Measurements from ENCODE around the gene ANKRD13A. TPM values are rescaled to one million over a fixed set of nuclear protein-coding genes. Genes with fewer than 3 reads are reported as not detected.
A peak's percentile ranks its signal among the peaks of the same experiment; 100 is the strongest.
"Not testable (repeated sequence)": the region's sequence is repeated elsewhere in the genome, so short reads cannot be mapped to it uniquely, and the experiment has no call there.

Gene ANKRD13A
- total RNA-seq, 2 experiments from 2014 or later = 38.2 to 39.8 TPM

DNA sequence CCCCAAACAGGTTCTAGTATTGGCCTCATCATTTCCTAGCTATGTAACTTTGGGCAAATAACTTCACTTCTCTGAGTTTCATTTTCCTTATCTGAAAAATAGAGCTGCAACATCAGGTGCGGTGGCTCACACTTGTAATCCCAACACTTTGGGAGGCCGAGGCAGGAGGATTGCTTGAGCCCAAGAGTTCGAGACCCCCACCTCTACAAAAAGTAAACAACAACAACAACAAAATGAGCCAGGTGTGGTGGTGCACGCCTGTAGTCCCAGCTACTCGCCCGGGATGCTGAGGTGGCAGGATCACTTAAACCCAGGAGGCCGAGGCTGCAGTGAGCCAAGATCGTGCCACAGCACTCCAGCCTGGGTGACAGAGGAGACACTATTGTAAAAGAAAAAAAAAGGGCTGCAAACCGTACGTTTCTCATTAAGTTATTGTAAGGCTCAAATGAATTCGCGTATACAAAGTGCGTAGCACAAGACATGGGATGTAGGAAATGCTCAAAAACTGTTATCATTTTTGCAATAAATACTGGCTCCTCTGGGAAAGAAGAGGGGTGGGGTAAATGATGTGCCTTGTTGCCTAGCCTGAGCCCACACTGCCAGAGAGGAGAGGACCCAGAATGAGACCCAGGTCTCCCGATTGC, 48.2 kb downstream of the ANKRD13A start:
- Mint-ChIP-seq H3K36me3 (ENCODE audit: low read depth) (peaks cover 6% of the 10 kb centered on the region), H3K27ac (peak overlapping the region; percentile 94), H3K9me3 (ENCODE audit: low read depth) (no peaks in the 10 kb centered on the region), H3K4me3 (peak overlapping the region; percentile 78), H3K4me1 (peaks cover 35% of the 10 kb centered on the region), H3K27me3 (no peaks in the 10 kb centered on the region)
- ChIA-PET CTCF (interaction anchor here (0.6 to 1.5 kb wide), 3 partner anchors 9 to 51 kb away, joined by 3 to 4 read pairs (median 3); no protein-coding TSS in a partner anchor), POLR2A (interaction anchor here (1.0 kb wide), 1 partner anchor 32 kb away, joined by 3 read pairs; no protein-coding TSS in a partner anchor)
- DNase-seq (no peak), ATAC-seq (no peak)
- intact Hi-C loops (cut with DNase I, micrococcal nuclease) = no loop called here

DNA sequence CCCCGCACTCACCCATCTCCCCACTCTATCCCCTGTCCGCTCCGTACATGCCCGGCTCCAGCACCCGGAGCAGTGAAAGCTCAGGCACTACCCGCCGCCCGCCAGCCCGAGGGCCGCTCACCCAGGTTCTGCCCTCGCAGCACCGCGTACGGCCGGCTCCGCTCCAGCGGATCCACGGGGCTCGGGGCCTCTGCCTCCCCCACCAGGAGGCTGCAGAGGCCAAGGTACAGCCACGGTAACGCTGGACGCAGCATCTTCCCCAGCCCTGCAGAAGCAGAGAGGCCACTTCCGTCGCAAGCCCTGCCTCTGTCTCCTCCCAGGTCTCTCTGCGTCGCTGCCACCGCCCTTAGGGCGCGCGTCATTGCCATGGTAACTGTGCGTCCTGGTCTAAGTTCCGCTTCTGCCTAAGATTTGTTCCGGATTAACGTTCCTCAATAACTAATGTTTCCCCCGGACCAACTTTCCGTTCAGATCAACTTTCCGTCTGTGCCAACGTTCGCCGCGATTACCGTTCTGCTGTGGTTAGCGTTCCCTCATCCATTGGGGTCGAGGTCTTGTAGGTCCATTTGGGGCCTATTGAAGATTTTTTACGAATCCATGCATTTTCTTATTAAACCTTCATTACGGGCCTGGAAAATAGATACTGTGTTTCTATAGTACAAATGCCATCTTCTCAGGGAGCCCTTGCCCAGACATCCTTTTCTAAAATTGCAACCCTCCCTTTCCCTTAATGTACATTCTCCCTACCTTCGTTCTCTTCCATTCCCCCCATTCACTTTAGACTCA, 49.2 kb downstream of the ANKRD13A start, which contains the start of gene C12orf76:
Gene C12orf76, minus strand, starts transcription at position 281 of the 786 bp plus-strand sequence. Its CDS starts 27 bp downstream, at position 254.
- no peaks in the 10 kb centered on the region for H3K9me3 Mint-ChIP-seq (ENCODE audit: low read depth)
- peaks cover 28% of the 10 kb centered on the region for H3K4me1 Mint-ChIP-seq
- H3K27ac Mint-ChIP-seq = peak within 1 kb of the TSS; percentile 94
- ATAC-seq (peak; percentile 100), DNase-seq (peak; percentile 95)
- H3K4me3 Mint-ChIP-seq = peak within 1 kb of the TSS; percentile 78
- intact Hi-C loops (cut with DNase I, micrococcal nuclease) = loop anchor here (1.0 to 2.0 kb wide), 6 partner anchors 31 to 572 kb away; partner anchors contain the start of genes ATP2A2 (in 1 of the 2), FAM222A (in 1 of the 2), GIT2 (in 1 of the 2) and IFT81 (in 1 of the 2)
- H3K27me3 Mint-ChIP-seq = no peaks in the 10 kb centered on the region
- peaks cover 2% of the 10 kb centered on the region for H3K36me3 Mint-ChIP-seq (ENCODE audit: low read depth)
- POLR2A ChIA-PET = interaction anchor here (1.0 kb wide), 1 partner anchor 31 kb away, joined by 3 read pairs; no protein-coding TSS in a partner anchor
- CTCF ChIA-PET = interaction anchor here (0.6 to 1.5 kb wide), 3 partner anchors 8 to 50 kb away, joined by 3 to 4 read pairs (median 3); no protein-coding TSS in a partner anchor

DNA sequence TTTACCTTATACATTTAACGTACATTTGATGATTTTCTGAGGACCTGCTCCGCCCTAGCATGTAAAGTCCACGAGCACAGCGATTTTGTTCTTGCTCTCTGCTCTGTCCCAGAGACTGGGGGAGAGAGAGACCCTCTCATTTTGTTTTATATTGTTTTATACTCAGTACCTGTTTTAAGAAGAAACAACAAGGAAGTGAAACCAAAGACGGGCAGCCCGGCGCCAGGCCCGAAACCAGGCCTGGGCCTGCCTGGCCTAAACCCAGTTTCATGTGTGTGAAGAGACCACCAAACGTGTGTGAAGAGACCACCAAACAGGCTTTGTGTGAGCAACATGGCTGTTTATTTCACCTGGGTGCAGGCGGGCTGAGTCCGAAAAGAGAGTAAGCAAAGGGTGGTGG, 49.8 kb downstream of the ANKRD13A start:
- peak overlapping the region; percentile 94 for H3K27ac Mint-ChIP-seq
- H3K9me3 Mint-ChIP-seq (ENCODE audit: low read depth); POLR2A ChIA-PET; ATAC-seq; CTCF ChIA-PET; DNase-seq; H3K27me3 Mint-ChIP-seq; H3K36me3 Mint-ChIP-seq (ENCODE audit: low read depth): not testable (repeated sequence)
- peaks cover 28% of the 10 kb centered on the region for H3K4me1 Mint-ChIP-seq
- H3K4me3 Mint-ChIP-seq = peak overlapping the region; percentile 78
- intact Hi-C loops (cut with DNase I, micrococcal nuclease) = loop anchor here in 1 of 2 experiments (2.0 kb wide), 2 partner anchors 232 to 572 kb away; partner anchors contain the start of genes ATP2A2, KCTD10 and UBE3B

DNA sequence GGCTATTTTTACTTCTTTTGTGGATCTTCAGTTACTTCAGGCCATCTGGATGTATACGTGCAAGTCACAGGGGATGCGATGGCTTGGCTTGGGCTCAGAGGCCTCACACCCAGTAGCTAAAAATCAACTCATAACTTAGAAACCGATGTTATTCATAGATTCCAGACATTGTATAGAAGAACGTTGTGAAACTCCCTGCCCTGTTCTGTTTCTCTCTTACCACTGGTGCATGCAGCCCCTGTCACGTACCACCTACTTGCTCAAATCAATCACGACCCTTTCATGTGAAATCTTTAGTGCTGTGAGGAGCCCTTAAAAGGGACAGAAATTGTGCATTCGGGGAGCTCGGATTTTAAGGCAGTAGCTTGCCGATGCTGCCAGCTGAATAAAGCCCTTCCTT, 50.4 kb downstream of the ANKRD13A start:
- H3K27me3 Mint-ChIP-seq; H3K4me3 Mint-ChIP-seq; H3K36me3 Mint-ChIP-seq (ENCODE audit: low read depth); POLR2A ChIA-PET; H3K9me3 Mint-ChIP-seq (ENCODE audit: low read depth); DNase-seq; ATAC-seq: not testable (repeated sequence)
- H3K4me1 Mint-ChIP-seq = peaks cover 30% of the 10 kb centered on the region
- intact Hi-C loops (cut with DNase I, micrococcal nuclease) = loop anchor here in 1 of 2 experiments (2.0 kb wide), 2 partner anchors 231 to 573 kb away; partner anchors contain the start of genes ATP2A2, KCTD10 and UBE3B
- CTCF ChIA-PET = interaction anchor here (0.6 kb wide), 2 partner anchors 13 to 228 kb away, joined by 3 read pairs; no protein-coding TSS in a partner anchor
- peak overlapping the region; percentile 94 for H3K27ac Mint-ChIP-seq

DNA sequence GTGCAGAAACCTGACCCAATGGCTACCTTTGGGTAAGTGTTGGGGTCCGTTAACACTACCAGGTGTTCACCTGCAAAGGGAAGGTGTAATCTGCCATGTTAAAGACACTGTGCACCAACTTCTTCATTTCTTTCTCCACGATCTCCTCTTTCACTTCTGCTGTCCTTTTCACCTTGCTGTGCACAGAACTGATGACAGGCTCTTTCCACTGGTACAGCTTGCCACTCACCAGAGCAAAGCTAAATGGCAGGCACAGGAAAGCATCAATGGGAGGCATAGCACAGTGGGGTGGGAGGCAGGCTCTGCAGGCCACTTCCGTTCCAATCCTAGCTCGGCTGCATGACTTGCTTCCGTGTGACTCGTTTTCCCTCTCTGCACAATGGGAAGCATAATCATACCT, 51.7 kb downstream of the ANKRD13A start:
- POLR2A ChIA-PET = no interaction called here

DNA sequence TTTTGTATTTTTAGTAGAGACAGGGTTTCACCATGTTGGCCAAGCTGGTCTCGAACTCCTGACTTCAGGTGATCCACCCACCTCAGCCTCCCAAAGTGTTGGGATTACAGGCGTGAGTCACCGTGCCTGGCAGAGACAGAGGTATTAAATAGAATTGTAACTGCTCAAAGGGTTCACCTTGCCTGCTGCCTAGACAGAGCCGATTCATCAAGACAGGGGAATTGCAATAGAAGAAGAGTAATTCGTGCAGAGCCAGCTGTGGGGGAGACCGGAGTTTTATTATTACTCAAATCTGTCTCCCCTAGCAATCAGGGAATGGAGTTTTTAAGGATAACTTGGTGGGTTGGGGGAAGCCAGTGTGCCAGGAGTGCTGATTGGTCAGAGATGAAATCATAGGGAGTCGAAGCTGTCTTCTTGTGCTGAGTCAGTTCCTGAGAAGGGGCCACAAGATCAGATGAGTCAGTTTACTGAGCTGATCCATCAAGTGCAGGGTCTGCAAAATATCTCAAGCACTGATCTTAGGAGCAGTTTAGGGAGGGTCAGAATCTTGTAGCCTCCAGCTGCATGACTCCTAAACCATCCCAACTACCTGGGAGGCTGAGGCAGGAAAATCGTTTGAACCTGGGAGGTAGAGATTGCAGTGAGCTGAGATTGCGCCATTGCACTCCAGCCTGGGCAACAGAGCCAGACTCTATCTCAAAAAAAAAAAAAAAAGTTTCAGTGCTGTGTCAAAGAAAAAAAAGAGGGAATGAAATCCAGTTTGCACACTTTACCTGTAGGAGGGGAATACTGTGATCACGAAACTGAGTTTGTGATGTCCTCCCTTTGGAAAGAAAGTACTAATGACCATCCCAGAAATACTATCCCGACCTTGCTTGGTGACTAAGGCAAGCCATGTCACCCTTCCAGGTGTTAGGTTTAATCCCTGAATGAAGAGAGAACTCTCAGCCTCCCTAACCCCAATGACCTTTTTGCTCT, 56.4 kb downstream of the ANKRD13A start:
- not testable (repeated sequence) for H3K9me3 Mint-ChIP-seq (ENCODE audit: low read depth); H3K36me3 Mint-ChIP-seq (ENCODE audit: low read depth); H3K4me3 Mint-ChIP-seq; H3K27me3 Mint-ChIP-seq
- peak overlapping the region; percentile 80 for H3K27ac Mint-ChIP-seq
- POLR2A ChIA-PET = interaction anchor here (0.6 to 1.1 kb wide), 5 partner anchors 18 to 57 kb away, joined by 3 to 9 read pairs (median 3); no protein-coding TSS in a partner anchor
- ATAC-seq (peak; percentile 63), DNase-seq (peak; percentile 48)
- CTCF ChIA-PET = interaction anchor here (0.6 to 2.0 kb wide), 4 partner anchors 8 to 24 kb away, joined by 3 to 5 read pairs (median 4); no protein-coding TSS in a partner anchor
- H3K4me1 Mint-ChIP-seq = peaks cover 40% of the 10 kb centered on the region
- intact Hi-C loops (cut with DNase I, micrococcal nuclease) = loop anchor here in 1 of 2 experiments (1.0 kb wide), 1 partner anchor 24 kb away; no protein-coding TSS in a partner anchor

More for the DNA sequence above, 51.7 kb downstream of the ANKRD13A start:
- peaks cover 39% of the 10 kb centered on the region for H3K4me1 Mint-ChIP-seq
- CTCF ChIA-PET = no interaction called here
- DNase-seq (no peak), ATAC-seq (no peak)
- H3K27ac Mint-ChIP-seq = no peak overlapping the region
- no peaks in the 10 kb centered on the region for H3K36me3 Mint-ChIP-seq (ENCODE audit: low read depth)
- H3K9me3 Mint-ChIP-seq (ENCODE audit: low read depth) = no peaks in the 10 kb centered on the region
- H3K4me3 Mint-ChIP-seq = no peak overlapping the region
- intact Hi-C loops (cut with DNase I, micrococcal nuclease) = no loop called here
- no peaks in the 10 kb centered on the region for H3K27me3 Mint-ChIP-seq

DNA sequence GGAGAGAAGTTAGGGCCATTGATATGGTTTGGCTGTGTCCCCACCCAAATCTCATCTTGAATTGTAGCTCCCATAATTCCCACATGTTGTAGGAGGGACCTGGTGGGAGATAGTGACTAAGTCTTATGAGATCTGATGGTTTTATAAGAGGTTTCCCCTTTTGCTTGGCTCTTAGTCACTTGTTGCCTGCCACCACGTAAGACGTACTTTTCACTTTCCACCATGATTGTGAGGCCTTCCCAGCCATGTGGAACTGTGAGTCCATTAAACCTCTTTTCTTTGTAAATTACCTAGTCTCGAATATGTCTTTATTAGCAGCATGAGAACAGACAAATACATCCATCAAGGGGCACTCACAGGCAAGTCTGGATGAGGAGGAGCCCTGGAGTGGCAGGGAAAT, 57.4 kb downstream of the ANKRD13A start:
- ATAC-seq = peak; percentile 31
- ChIA-PET CTCF (interaction anchor here (1.0 to 2.0 kb wide), 2 partner anchors 9 to 23 kb away, joined by 3 to 4 read pairs; no protein-coding TSS in a partner anchor), POLR2A (interaction anchor here (0.6 kb wide), 1 partner anchor 40 kb away, joined by 3 read pairs; no protein-coding TSS in a partner anchor)
- DNase-seq; intact Hi-C loops (cut with DNase I, micrococcal nuclease); H3K36me3 Mint-ChIP-seq (ENCODE audit: low read depth); H3K4me3 Mint-ChIP-seq; H3K9me3 Mint-ChIP-seq (ENCODE audit: low read depth); H3K27me3 Mint-ChIP-seq: not testable (repeated sequence)
- Mint-ChIP-seq H3K4me1 (peaks cover 45% of the 10 kb centered on the region), H3K27ac (peak overlapping the region; percentile 77)

- CTCF ChIA-PET = interaction anchor here (0.7 to 1.1 kb wide), 3 partner anchors 17 to 31 kb away, joined by 3 to 4 read pairs (median 3); no protein-coding TSS in a partner anchor
- DNase-seq (no peak), ATAC-seq (no peak)
- Mint-ChIP-seq H3K27ac (no peak overlapping the region), H3K9me3 (ENCODE audit: low read depth) (peaks cover 7% of the 10 kb centered on the region), H3K36me3 (ENCODE audit: low read depth) (peaks cover 7% of the 10 kb centered on the region), H3K4me1 (peaks cover 45% of the 10 kb centered on the region), H3K4me3 (no peak overlapping the region), H3K27me3 (no peaks in the 10 kb centered on the region)
- POLR2A ChIA-PET = no interaction called here
- intact Hi-C loops (cut with DNase I, micrococcal nuclease) = no loop called here
These were observed 59.8 kb downstream of the ANKRD13A start for GRCh38 chr12:110058875-110059615.

DNA sequence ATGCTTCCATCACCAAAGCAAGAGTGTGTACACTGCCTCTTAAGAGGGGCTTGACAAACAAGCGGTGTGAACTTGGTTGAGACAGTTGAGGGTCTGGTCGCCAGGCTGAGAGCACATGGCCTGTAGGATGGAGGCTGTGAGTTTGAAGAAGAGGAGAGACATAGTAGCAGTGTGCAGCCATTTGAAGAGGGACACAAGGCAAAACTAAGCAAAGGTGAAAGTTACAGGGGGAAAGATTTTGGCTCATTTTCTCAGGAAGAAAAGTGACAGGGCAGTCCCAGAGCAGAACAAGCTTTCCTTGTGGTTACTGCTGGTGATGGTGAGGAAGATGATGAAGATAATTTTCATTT, 60.4 kb downstream of the ANKRD13A start:
- CTCF ChIA-PET = interaction anchor here (0.8 to 1.1 kb wide), 2 partner anchors 18 to 31 kb away, joined by 3 to 4 read pairs; no protein-coding TSS in a partner anchor
- no peaks in the 10 kb centered on the region for H3K27me3 Mint-ChIP-seq
- H3K27ac Mint-ChIP-seq = no peak overlapping the region
- H3K36me3 Mint-ChIP-seq (ENCODE audit: low read depth) = peaks cover 7% of the 10 kb centered on the region
- ATAC-seq (no peak), DNase-seq (no peak)
- intact Hi-C loops (cut with DNase I, micrococcal nuclease) = no loop called here
- peaks cover 44% of the 10 kb centered on the region for H3K4me1 Mint-ChIP-seq
- H3K9me3 Mint-ChIP-seq (ENCODE audit: low read depth) = peaks cover 7% of the 10 kb centered on the region
- no peak overlapping the region for H3K4me3 Mint-ChIP-seq
- POLR2A ChIA-PET = no interaction called here

DNA sequence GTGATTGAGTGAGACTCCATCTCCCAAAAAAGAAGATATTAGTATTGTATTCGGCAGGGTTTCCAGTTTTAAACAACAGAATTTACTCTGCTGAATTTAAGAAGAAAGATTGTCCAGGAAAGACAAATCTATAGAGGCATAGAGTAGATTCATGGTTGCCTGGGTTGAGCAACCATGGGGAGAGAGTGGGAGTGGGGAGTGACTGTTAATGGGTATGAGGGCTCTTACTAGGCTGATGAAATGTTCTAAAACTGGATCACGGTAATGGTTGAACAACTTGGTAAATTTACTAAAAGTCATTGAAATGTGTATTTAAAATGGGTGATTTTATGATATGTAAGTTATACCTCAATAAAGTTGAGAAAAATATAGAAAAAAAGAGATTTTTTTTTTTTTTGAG, 63.0 kb downstream of the ANKRD13A start:
- H3K9me3 Mint-ChIP-seq (ENCODE audit: low read depth) = no peaks in the 10 kb centered on the region
- no peak for ATAC-seq
- H3K27ac Mint-ChIP-seq = no peak overlapping the region
- ChIA-PET CTCF (interaction anchor here (0.7 kb wide), 1 partner anchor 12 kb away, joined by 3 read pairs; no protein-coding TSS in a partner anchor), POLR2A (interaction anchor here (0.6 kb wide), 1 partner anchor 36 kb away, joined by 8 read pairs; no protein-coding TSS in a partner anchor)
- H3K4me3 Mint-ChIP-seq = no peak overlapping the region
- intact Hi-C loops (cut with DNase I, micrococcal nuclease) = no loop called here
- H3K36me3 Mint-ChIP-seq (ENCODE audit: low read depth) = no peaks in the 10 kb centered on the region
- peaks cover 26% of the 10 kb centered on the region for H3K4me1 Mint-ChIP-seq
- DNase-seq = no peak
- H3K27me3 Mint-ChIP-seq = no peaks in the 10 kb centered on the region

Data from activated CD4-positive, alpha-beta T cell treated with anti-CD3 and anti-CD28 coated beads for 36 hours (primary cell).